CD14-positive monocyte (primary cell): ENCODE results near the gene RNF222. TPM values are rescaled to one million over a fixed set of nuclear protein-coding genes. Genes with fewer than 3 reads are reported as not detected.
A peak's percentile ranks its signal among the peaks of the same experiment; 100 is the strongest.

Experiments
- DNase-seq, 3 donors: peaks; one replicate each; pipeline ENCODE4 v3.0.0-alpha.2; 2011 to 2022
- H2AFZ ChIP-seq: 2 replicates; pipeline ENCODE4 v1.6.0; 2012; ENCODE audit warnings: mild to moderate bottlenecking, low read depth, low read length, inconsistent platforms; ENCODE audit not compliant: insufficient read depth, poor library complexity, severe bottlenecking
- H3K27ac ChIP-seq, 2 donors: 1 replicate in 1 of 2; 2 replicates in 1 of 2; pipeline ENCODE4 v1.5.1; 2012 to 2013; ENCODE audit warnings: low read length in 2 of 2, control low read depth in 1 of 2, inconsistent platforms in 1 of 2, low read depth in 1 of 2, mild to moderate bottlenecking in 1 of 2
- H3K27me3 ChIP-seq, 2 donors: one replicate each; pipeline versions ENCODE4 v1.6.0 to v1.6.1; 2011 to 2013; ENCODE audit warnings: low read length in 2 of 2; ENCODE audit not compliant: control insufficient read depth in 2 of 2, insufficient read depth in 2 of 2
- H3K36me3 ChIP-seq, 2 donors: replicated peaks in 1 of 2; 1 replicate in 1 of 2; 2 replicates in 1 of 2; pipeline versions ENCODE4 v1.5.1 to v1.6.1; 2012 to 2013; ENCODE audit warnings: low read length in 2 of 2, control low read depth in 1 of 2, inconsistent platforms in 1 of 2, mild to moderate bottlenecking in 1 of 2; ENCODE audit not compliant: insufficient read depth in 2 of 2, control insufficient read depth in 1 of 2
- H3K4me1 ChIP-seq, 2 donors: 1 replicate in 1 of 2; 2 replicates in 1 of 2; pipeline versions ENCODE4 v1.5.1 to v1.6.1; 2012 to 2013; ENCODE audit warnings: low read length in 2 of 2, control low read depth in 1 of 2, inconsistent platforms in 1 of 2, mild to moderate bottlenecking in 1 of 2, moderate library complexity in 1 of 2; ENCODE audit not compliant: insufficient read depth in 2 of 2, control insufficient read depth in 1 of 2
- H3K4me2 ChIP-seq: replicated peaks from 2 replicates; pipeline ENCODE3; 2012; ENCODE audit warnings: low read length, moderate library complexity, mild to moderate bottlenecking; ENCODE audit not compliant: poor library complexity, severe bottlenecking; ENCODE audit errors: extremely low read depth
- H3K4me3 ChIP-seq, 3 experiments: fragments of 200-600 bp in 1 of 3; sonication (generic) in 1 of 3; replicated peaks in 1 of 3; 1 replicate in 2 of 3; 2 replicates in 1 of 3; pipeline ENCODE4 v1.5.1; 2011 to 2013; ENCODE audit warnings: low read length in 3 of 3, mild to moderate bottlenecking in 3 of 3, control low read depth in 2 of 3, low read depth in 2 of 3, inconsistent platforms in 1 of 3, moderate library complexity in 1 of 3
- H3K79me2 ChIP-seq: 2 replicates; pipeline ENCODE4 v1.6.0; 2012; ENCODE audit warnings: mild to moderate bottlenecking, control low read depth, inconsistent platforms, low read length, moderate library complexity; ENCODE audit not compliant: insufficient read depth
- H3K9ac ChIP-seq: 2 replicates; pipeline ENCODE4 v1.6.0; 2017; ENCODE audit warnings: low read length, mild to moderate bottlenecking; ENCODE audit not compliant: insufficient read depth, poor library complexity, severe bottlenecking
- H3K9me3 ChIP-seq, 2 donors: replicated peaks in 1 of 2; 1 replicate in 1 of 2; 2 replicates in 1 of 2; pipeline versions ENCODE4 v1.5.1 to v1.6.1; 2012 to 2013; ENCODE audit warnings: low read length in 2 of 2, control low read depth in 1 of 2; ENCODE audit not compliant: control insufficient read depth in 1 of 2, insufficient read depth in 1 of 2
- H4K20me1 ChIP-seq: 2 replicates; pipeline ENCODE4 v1.6.0; 2012; ENCODE audit warnings: mild to moderate bottlenecking, low read length, control low read depth, moderate library complexity; ENCODE audit not compliant: insufficient read depth
- H3K27ac Mint-ChIP-seq, 7 donors: one replicate each; pipeline ENCODE4 v1.8.0; 2020; ENCODE audit warnings: mild to moderate bottlenecking in 7 of 7, mixed read lengths in 7 of 7, moderate library complexity in 6 of 7, inconsistent platforms in 2 of 7
- H3K27me3 Mint-ChIP-seq, 3 donors: one replicate each; pipeline ENCODE4 v1.8.0; 2021 to 2022; ENCODE audit warnings: low read depth in 3 of 3, mild to moderate bottlenecking in 3 of 3, mixed read lengths in 3 of 3, moderate library complexity in 3 of 3, inconsistent platforms in 1 of 3
- H3K36me3 Mint-ChIP-seq, 2 donors: one replicate each; pipeline ENCODE4 v1.8.0; 2020; ENCODE audit warnings: mixed read lengths in 2 of 2, inconsistent platforms in 1 of 2, mild to moderate bottlenecking in 1 of 2
- H3K4me1 Mint-ChIP-seq: one replicate; pipeline ENCODE4 v1.8.0; 2020; ENCODE audit warnings: mild to moderate bottlenecking, mixed read lengths
- H3K4me3 Mint-ChIP-seq, 2 donors: one replicate each; pipeline ENCODE4 v1.8.0; 2020; ENCODE audit warnings: mild to moderate bottlenecking in 2 of 2, mixed read lengths in 2 of 2, moderate library complexity in 1 of 2
- H3K9me3 Mint-ChIP-seq, 7 donors: one replicate each; pipeline ENCODE4 v1.8.0; 2020 to 2022; ENCODE audit warnings: mixed read lengths in 7 of 7, mild to moderate bottlenecking in 6 of 7, moderate library complexity in 6 of 7, inconsistent platforms in 2 of 7
- CTCF ChIP-seq: fragments of 200-600 bp; IDR thresholded peaks from one replicate; pipeline ENCODE4 v1.8.0; 2022; ENCODE audit warnings: antibody characterized with exemption, mild to moderate bottlenecking
- WGBS: methylation state at CpG from one replicate; pipeline ENCODE4 v1.1.5; 2013; ENCODE audit warnings: missing lambda C conversion rate; ENCODE audit not compliant: insufficient coverage; 5-methylcytosine and 5-hydroxymethylcytosine counted together
- intact Hi-C, 2 donors: fragments of 100-400 bp; cut with micrococcal nuclease; formaldehyde crosslinking; loops; one replicate each; pipeline versions ENCODE4 v1.15.0 to v1.15.1; 2023
- polyA plus RNA-seq, 3 donors: library from polyadenylated mRNA; depleted of rRNA in 1 of 3; unstranded in 2 of 3; stranded (reverse) in 1 of 3; fragments of 300-500 nt in 2 of 3; fragments of >200 nt in 1 of 3; fragmentation: Illumina TruSeq in 2 of 3; gene quantifications; 1 replicate in 2 of 3; 2 replicates in 1 of 3; pipeline ENCODE4 v1.2.3, GENCODE V29; 2012 to 2021

Gene RNF222
- polyA plus RNA-seq, 3 donors, result not detected

DNA sequence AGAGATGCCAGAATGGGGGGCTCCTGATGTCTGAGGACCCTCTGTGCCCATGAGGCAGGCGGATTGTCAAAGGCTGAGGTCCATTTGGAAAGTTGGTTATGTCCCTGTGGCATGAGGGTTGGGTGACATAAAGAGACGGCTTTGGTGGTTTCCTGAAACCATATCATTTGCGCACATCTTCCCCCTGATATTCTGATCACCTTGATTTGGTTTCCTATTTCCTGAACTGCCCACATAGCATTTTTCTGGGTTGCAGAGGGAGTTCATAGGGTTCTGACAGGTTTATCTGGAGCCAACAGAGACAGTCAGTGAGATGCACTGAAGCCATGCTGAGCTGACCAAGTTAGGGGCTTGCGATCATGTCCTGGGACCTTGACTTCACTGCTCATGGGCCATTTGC lies 15.7 kb upstream of the RNF222 start:
- TF ChIP-seq CTCF, result no peak
- Histone ChIP-seq H2AFZ (peak overlapping the region; percentile 18), H3K27me3 (no peaks in the 10 kb centered on the region), H3K4me2 (peak overlapping the region; percentile 82), H3K79me2 (peaks cover 7% of the 10 kb centered on the region), H3K9me3 (no peaks in the 10 kb centered on the region), H3K4me1 (peaks cover 50 to 81% of the 10 kb centered on the region in 2 donors), H3K4me3 (peak overlapping the region; percentile 37 to 78 (median 57)), H3K27ac (peak overlapping the region; percentile 87), H4K20me1 (no peaks in the 10 kb centered on the region), H3K9ac (peak overlapping the region; percentile 54), H3K36me3 (no peaks in the 10 kb centered on the region)
- intact Hi-C loops, result loop anchor here in 1 of 2 donors (5.0 kb wide), 1 partner anchor 39 kb away; no protein-coding TSS in a partner anchor
- Mint-ChIP-seq H3K4me3 (peak overlapping the region; percentile 85 to 91), H3K4me1 (peaks cover 73% of the 10 kb centered on the region), H3K27ac (peak overlapping the region; percentile 93 to 99 (median 96)), H3K9me3 (peaks cover 0 to 5% (median 0%) of the 10 kb centered on the region in 7 donors), H3K36me3 (peaks cover 0 to 11% of the 10 kb centered on the region in 2 donors), H3K27me3 (peaks cover 0 to 7% (median 3%) of the 10 kb centered on the region in 3 donors)
- 62% methylated on average over 2 of the region's 4 CpGs for WGBS
- DNase-seq, result no peak

DNA sequence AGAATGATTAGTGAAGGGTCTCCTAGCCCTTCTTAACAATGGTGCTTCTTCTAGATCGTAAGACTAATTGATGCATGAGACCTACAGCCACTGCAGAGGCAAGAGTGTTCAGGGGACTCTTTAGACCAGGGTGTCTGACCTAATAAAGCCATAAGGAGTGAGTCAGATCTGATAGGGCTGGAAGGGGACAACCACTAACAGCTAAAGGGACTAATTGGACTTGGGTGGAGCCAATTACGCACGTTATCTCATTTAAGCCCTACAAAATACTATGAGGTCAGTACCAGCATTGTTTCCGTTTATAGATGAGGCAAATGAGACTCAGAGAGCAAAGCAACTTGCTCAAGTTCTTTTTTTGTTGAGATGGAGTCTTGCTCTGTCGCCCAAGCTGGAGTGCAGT lies 14.5 kb upstream of the RNF222 start:
- intact Hi-C loops, result loop anchor here in 1 of 2 donors (5.0 kb wide), 1 partner anchor 40 kb away; no protein-coding TSS in a partner anchor
- Histone ChIP-seq H3K27me3 (no peaks in the 10 kb centered on the region), H3K36me3 (no peaks in the 10 kb centered on the region), H3K4me2 (no peak overlapping the region), H4K20me1 (no peaks in the 10 kb centered on the region), H3K4me1 (peaks cover 38 to 68% of the 10 kb centered on the region in 2 donors), H3K4me3 (no peak overlapping the region), H3K79me2 (peaks cover 7% of the 10 kb centered on the region), H3K9me3 (no peaks in the 10 kb centered on the region), H3K9ac (no peak overlapping the region), H2AFZ (no peak overlapping the region), H3K27ac (peak overlapping the region; percentile 87)
- H3K9me3 Mint-ChIP-seq, result peaks cover 0 to 5% (median 0%) of the 10 kb centered on the region in 7 donors
- H3K4me3 Mint-ChIP-seq, result no peak overlapping the region
- H3K36me3 Mint-ChIP-seq, result peaks cover 0 to 11% of the 10 kb centered on the region in 2 donors
- 75% methylated on average over 1 of the region's 5 CpGs for WGBS
- peaks cover 0 to 8% (median 8%) of the 10 kb centered on the region in 3 donors for H3K27me3 Mint-ChIP-seq
- no peak for TF ChIP-seq CTCF
- H3K4me1 Mint-ChIP-seq, result peaks cover 61% of the 10 kb centered on the region
- DNase-seq, result no peak
- peak overlapping the region; percentile 93 to 99 (median 96) for H3K27ac Mint-ChIP-seq
